Stimulated activated CD8-positive, alpha-beta memory T cell treated with anti-CD3 and anti-CD28 coated beads, Interleukin-4, amount 100 ng/mL, for 4 hours (primary cell): ENCODE measurements around the gene HDAC1.

Experiments used
- DNase-seq, 2 donors: peaks; one replicate each; pipeline ENCODE4 v3.0.0-alpha.2; 2020; ENCODE audit warnings: low read depth in 2 of 2, low spot score in 1 of 2

The HDAC1 gene

DNA sequence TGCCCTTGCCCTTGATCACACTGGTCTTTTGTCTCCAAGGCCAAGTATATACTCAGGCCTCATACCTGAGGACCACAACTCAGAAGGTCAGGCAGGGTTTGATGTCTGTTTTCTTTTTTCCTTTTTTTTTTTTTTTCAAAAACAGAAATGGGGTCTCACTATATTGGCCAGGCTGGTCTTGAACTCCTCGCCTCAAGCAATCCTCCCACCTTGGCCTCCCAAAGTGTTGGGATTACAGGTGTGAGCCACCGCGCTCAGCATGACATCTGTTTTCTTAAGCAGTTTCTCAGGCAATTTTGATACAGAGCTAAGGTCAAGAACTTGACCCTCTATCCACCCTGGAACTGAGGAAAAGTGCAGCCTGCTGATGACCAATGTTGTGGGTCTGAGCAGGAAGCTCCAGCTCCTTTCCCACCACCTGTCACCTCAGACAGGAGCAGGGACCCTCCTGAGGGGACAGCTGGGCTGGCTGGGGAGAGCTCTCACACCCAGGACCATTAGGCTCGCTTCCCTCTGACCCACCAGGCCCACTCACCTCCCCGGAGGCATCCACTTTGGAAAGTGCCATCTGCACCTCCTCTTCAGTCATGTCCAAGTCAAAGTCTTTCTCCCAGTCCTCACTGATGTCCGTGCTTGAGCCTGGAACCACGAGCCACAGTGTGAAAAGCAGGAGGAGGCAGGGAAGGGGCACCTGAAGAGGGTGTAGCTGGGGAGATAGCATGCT lies 76.2 kb downstream of the HDAC1 start:
- no peak for DNase-seq

DNA sequence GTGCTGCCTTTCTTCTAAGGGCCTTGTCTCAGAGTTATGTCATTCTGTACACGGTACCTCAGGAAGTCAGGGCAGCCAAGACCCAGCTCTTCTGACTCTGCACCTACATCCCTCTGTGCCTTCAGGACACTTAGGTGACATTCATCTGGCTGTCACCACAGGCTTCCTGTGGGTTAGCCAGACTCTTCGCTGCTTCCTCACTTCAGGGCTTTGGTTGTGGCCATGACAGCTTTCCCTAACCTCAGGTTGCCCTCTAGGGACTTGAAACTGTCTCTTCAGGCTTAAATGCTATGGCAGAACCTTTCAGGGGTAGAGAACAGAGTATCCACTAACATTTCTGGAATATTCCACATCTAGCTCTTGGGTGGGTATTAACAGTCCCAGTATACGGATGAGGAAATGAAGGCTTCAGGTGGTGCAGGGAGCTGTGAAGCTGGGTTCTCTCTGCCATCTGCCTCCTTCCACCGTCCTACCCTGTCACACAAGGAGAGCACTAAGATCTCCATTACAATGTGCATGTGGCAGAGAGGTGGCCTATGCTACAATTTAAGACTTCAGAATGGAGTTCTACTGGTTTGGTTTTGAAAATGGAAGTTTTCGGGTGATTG lies 80.4 kb downstream of the HDAC1 start:
- DNase-seq = peak in 1 of 2 donors; percentile 5

DNA sequence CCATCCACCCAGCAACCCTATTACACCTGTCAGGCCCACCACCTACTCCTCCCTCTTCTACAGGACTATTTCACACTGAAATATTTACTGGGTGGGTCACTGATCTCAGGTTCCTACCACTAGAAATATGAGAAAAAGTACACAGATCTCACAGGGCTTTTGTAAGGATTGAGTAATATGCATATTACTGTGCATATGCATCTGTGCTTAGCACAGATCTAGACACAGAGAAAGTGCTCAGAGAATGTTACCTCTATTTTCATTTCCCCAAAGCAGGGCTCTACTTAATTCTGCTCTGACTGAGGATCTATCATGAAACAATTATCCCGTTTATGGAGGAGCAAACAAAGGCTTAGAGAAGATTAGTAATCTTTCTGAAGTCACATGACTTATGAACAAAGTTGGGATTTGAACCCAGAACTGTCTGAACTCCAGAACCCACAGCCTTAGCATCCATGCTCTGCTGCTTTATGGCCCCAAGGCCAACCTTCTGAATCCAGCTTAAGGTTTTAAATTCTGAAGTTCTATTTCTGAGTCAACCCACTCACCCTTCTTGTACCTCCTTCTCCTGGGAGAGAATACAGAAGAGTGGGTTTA lies 82.2 kb downstream of the HDAC1 start:
- no peak for DNase-seq

DNA sequence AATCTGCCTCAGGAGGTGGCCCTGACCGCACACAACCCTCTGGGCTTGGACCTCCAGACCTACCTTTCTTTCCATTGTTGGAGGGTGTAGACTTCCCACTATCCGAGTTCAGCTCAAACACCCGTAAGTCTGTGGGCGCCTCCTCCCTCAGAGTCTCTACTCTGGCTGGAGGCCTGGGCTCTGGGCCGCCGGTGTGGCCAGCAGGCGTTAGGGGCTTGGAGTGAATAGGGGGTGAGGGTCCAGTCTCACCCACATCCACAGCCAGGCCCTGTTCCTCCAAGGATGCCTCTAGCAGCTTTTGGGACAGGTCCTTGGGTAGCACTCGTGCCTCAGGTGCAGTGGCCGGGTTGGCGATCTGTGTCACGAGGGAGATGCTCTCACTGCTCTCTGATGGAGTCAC lies 84.3 kb downstream of the HDAC1 start:
- no peak for DNase-seq

DNA sequence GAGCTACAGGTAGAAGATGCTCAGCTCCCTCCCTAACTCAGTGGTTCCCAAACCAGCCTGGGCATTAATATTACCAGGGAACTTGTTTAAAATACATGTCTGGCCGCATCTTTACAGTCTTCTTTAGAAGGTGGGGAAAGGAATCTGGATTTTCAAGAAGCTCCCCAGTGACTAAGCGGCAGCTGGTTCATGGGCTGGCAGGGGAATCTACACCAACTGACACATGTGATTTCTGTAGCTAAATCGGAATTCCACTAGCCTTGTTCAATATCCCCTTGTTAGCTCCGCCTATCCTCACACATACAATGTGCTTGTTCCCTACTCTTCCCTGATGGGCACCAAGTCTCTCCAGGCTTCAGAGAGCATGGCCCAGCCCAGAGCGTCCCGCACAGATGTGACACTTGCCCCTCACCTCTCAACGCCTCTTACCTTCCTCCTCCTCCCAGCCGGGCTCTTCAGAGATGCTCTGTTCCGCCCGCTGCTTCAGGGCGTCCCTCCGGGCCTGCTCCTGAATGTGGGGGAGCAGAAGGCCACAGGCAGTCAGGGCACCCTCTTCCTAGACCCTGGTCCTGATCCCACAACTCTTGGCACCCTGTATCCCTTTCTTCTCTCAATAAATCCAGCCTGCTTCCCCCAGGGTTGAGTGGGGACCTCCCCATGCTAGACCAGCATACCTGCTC lies 85.8 kb downstream of the HDAC1 start:
- no peak for DNase-seq

DNA sequence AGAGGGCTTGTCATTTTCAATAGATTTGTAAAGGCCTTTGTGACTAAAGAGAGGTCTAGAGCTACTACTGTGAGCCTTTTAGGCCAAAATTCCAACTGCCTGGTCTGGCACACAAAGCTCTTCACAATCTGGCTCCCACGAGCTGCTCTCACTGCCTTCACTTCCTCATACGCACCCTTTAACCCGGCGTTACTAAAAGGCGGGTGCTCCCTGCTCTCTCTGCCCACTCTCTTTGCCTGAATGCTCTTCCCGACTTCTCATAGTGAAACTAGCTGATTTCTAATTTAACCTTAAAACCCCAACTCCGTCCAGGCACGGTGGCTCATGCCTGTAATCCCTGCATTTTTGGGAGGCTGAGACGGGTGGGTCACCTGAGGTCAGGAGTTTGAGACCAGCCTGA lies 88.2 kb downstream of the HDAC1 start:
- DNase-seq = no peak
